SK-N-SH (cell line): ENCODE measurements around the gene HK1. TPM values are rescaled to one million over a fixed set of nuclear protein-coding genes. Genes with fewer than 3 reads are reported as not detected.
A peak's percentile ranks its signal among the peaks of the same experiment; 100 is the strongest.

Experiments
- CTCF ChIA-PET: fragments of 300-600, 350-600 bp; formaldehyde crosslinking; extraction: SDS; loops from one replicate; lab custom pipeline; 2021; lab: Yijun Ruan, JAX
- POLR2A ChIA-PET: fragments of 350-600 bp; sonication (Branson Sonifier 250); formaldehyde crosslinking; extraction: SDS; loops from one replicate; lab custom pipeline; 2020; ENCODE audit warnings: antibody characterized with exemption, inconsistent platforms; lab: Yijun Ruan, JAX
- DNase-seq: peaks from one replicate; pipeline ENCODE4 v3.0.0; 2012
- H2AFZ ChIP-seq: fragments of 200-600 bp; sonication (generic); 2 replicates; pipeline ENCODE4 v1.8.1; 2016; ENCODE audit warnings: antibody characterized with exemption, mild to moderate bottlenecking, low read depth
- H3F3A ChIP-seq: fragments of 200-600 bp; sonication (generic); replicated peaks from 2 replicates; pipeline ENCODE3; 2016; ENCODE audit warnings: antibody characterized with exemption, mild to moderate bottlenecking; ENCODE audit not compliant: insufficient read depth
- H3K27ac ChIP-seq, 2 experiments: fragments of 200-500 bp in 1 of 2; fragments of 200-600 bp in 1 of 2; sonication (Bioruptor generic) in 1 of 2; sonication (generic), shearing (Covaris generic) in 1 of 2; 2 replicates each; pipeline versions ENCODE4 v1.5.1 to v1.6.1; 2014 to 2016; ENCODE audit warnings: low read depth in 2 of 2, inconsistent platforms in 1 of 2, low read length in 1 of 2, mild to moderate bottlenecking in 1 of 2, mixed read lengths in 1 of 2
- H3K27me3 ChIP-seq: fragments of 200-600 bp; sonication (generic), shearing (Covaris generic); 2 replicates; pipeline ENCODE4 v1.6.1; 2016; ENCODE audit warnings: mixed run types; ENCODE audit not compliant: insufficient read depth
- H3K36me3 ChIP-seq, 2 experiments: fragments of 200-500 bp in 1 of 2; fragments of 200-600 bp in 1 of 2; sonication (Bioruptor generic) in 1 of 2; sonication (generic) in 1 of 2; replicated peaks in 1 of 2; 2 replicates each; pipeline versions ENCODE3 to v1.5.1; 2014 to 2016; ENCODE audit warnings: low read length in 1 of 2, mild to moderate bottlenecking in 1 of 2; ENCODE audit not compliant: insufficient read depth in 2 of 2, control insufficient read depth in 1 of 2
- H3K4me1 ChIP-seq, 2 experiments: fragments of 200-500 bp in 1 of 2; fragments of 200-600 bp in 1 of 2; sonication (Bioruptor generic) in 1 of 2; sonication (generic), shearing (Covaris generic) in 1 of 2; 2 replicates each; pipeline versions ENCODE4 v1.5.1 to v1.6.1; 2014 to 2016; ENCODE audit warnings: low read depth in 1 of 2, low read length in 1 of 2, mixed run types in 1 of 2; ENCODE audit not compliant: insufficient read depth in 2 of 2, control insufficient read depth in 1 of 2
- H3K4me2 ChIP-seq: fragments of 200-600 bp; sonication (generic), shearing (Covaris generic); 2 replicates; pipeline ENCODE4 v1.6.1; 2017; ENCODE audit warnings: mixed run types
- H3K4me3 ChIP-seq, 2 experiments: fragments of 200-500 bp in 1 of 2; fragments of 200-600 bp in 1 of 2; sonication (Bioruptor generic) in 1 of 2; sonication (generic), shearing (Covaris generic) in 1 of 2; 2 replicates each; pipeline versions ENCODE4 v1.5.1 to v1.8.1; 2014 to 2016; ENCODE audit warnings: low read depth in 2 of 2, inconsistent platforms in 1 of 2, low read length in 1 of 2, mild to moderate bottlenecking in 1 of 2, mixed read lengths in 1 of 2, moderate library complexity in 1 of 2
- H3K79me2 ChIP-seq: fragments of 200-600 bp; sonication (generic); 2 replicates; pipeline ENCODE4 v1.8.1; 2017; ENCODE audit warnings: mild to moderate bottlenecking; ENCODE audit not compliant: insufficient read depth
- H3K9ac ChIP-seq: fragments of 200-600 bp; sonication (generic); 2 replicates; pipeline ENCODE4 v1.6.1; 2017; ENCODE audit warnings: mixed run types
- H3K9me2 ChIP-seq: fragments of 200-600 bp; sonication (generic); 2 replicates; pipeline ENCODE4 v1.6.1; 2017; ENCODE audit warnings: mixed run types
- H3K9me3 ChIP-seq: fragments of 200-600 bp; sonication (generic); 2 replicates; pipeline ENCODE4 v1.6.1; 2017; ENCODE audit warnings: mixed run types, mild to moderate bottlenecking, moderate library complexity
- H4K20me1 ChIP-seq: fragments of 200-600 bp; sonication (generic); 2 replicates; pipeline ENCODE4 v1.6.1; 2017; ENCODE audit warnings: mild to moderate bottlenecking, mixed run types; ENCODE audit not compliant: insufficient read depth
- ELF1 ChIP-seq: IDR thresholded peaks from 2 replicates; pipeline ENCODE4 v1.4.0; 2012
- FOXM1 ChIP-seq: IDR thresholded peaks from 2 replicates; pipeline ENCODE4 v1.4.0; 2012; ENCODE audit warnings: low read depth, mild to moderate bottlenecking
- GATA2 ChIP-seq: sonication (generic); formaldehyde crosslinking; IDR thresholded peaks from 2 replicates; pipeline ENCODE4 v1.5.0; 2020; ENCODE audit warnings: mild to moderate bottlenecking, missing genetic modification reagents
- JUND ChIP-seq: IDR thresholded peaks from 2 replicates; pipeline ENCODE4 v1.4.0; 2012
- MEF2A ChIP-seq: IDR thresholded peaks from 2 replicates; pipeline ENCODE4 v1.4.0; 2012; ENCODE audit warnings: low read depth, borderline replicate concordance
- NFIC ChIP-seq: IDR thresholded peaks from 2 replicates; pipeline ENCODE4 v1.4.0; 2012; ENCODE audit warnings: borderline replicate concordance
- RCOR1 ChIP-seq: fragments of 150-350 bp; IDR thresholded peaks from 2 replicates; pipeline ENCODE4 v1.6.1; 2017; ENCODE audit warnings: antibody characterized with exemption, low read length
- SIN3A ChIP-seq: IDR thresholded peaks from 2 replicates; pipeline ENCODE4 v1.6.1; 2012; ENCODE audit warnings: low read depth, mild to moderate bottlenecking, low read length, moderate library complexity, borderline replicate concordance
- SMC3 ChIP-seq: IDR thresholded peaks from 2 replicates; pipeline ENCODE4 v1.6.1; 2012; ENCODE audit warnings: low read depth, low read length, improper control_type of control experiment
- TAF1 ChIP-seq: IDR thresholded peaks from 2 replicates; pipeline ENCODE4 v1.6.1; 2012; ENCODE audit warnings: low read depth, mild to moderate bottlenecking, low read length, moderate library complexity, borderline replicate concordance
- WGBS: methylation state at CpG from one replicate; pipeline ENCODE4 v1.1.6; 2017; ENCODE audit warnings: low lambda C conversion rate; 5-methylcytosine and 5-hydroxymethylcytosine counted together
- polyA plus RNA-seq, 3 experiments: library from polyadenylated mRNA; depleted of rRNA; stranded (reverse); fragments of >200 nt; gene quantifications; 2 replicates each; pipeline ENCODE4 v1.2.3, GENCODE V29; 2012
- TF ChIP-seq, protein P1 (sequence below): IDR thresholded peaks from 2 replicates; pipeline ENCODE4 v1.6.1; 2012; ENCODE audit warnings: mild to moderate bottlenecking, low read depth, low read length, moderate library complexity
- TF ChIP-seq, protein P2 (sequence below): fragments of 200-600 bp; sonication (generic); IDR thresholded peaks from 2 replicates; pipeline ENCODE4 v1.6.1; 2017; ENCODE audit warnings: antibody characterized with exemption, mild to moderate bottlenecking, moderate library complexity

The HK1 gene
- polyA plus RNA-seq, 1 of the 3 experiments (the other 2 are of a cell fraction), result 38.7 TPM

- TF ChIP-seq, protein P1, sequence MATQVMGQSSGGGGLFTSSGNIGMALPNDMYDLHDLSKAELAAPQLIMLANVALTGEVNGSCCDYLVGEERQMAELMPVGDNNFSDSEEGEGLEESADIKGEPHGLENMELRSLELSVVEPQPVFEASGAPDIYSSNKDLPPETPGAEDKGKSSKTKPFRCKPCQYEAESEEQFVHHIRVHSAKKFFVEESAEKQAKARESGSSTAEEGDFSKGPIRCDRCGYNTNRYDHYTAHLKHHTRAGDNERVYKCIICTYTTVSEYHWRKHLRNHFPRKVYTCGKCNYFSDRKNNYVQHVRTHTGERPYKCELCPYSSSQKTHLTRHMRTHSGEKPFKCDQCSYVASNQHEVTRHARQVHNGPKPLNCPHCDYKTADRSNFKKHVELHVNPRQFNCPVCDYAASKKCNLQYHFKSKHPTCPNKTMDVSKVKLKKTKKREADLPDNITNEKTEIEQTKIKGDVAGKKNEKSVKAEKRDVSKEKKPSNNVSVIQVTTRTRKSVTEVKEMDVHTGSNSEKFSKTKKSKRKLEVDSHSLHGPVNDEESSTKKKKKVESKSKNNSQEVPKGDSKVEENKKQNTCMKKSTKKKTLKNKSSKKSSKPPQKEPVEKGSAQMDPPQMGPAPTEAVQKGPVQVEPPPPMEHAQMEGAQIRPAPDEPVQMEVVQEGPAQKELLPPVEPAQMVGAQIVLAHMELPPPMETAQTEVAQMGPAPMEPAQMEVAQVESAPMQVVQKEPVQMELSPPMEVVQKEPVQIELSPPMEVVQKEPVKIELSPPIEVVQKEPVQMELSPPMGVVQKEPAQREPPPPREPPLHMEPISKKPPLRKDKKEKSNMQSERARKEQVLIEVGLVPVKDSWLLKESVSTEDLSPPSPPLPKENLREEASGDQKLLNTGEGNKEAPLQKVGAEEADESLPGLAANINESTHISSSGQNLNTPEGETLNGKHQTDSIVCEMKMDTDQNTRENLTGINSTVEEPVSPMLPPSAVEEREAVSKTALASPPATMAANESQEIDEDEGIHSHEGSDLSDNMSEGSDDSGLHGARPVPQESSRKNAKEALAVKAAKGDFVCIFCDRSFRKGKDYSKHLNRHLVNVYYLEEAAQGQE, result no peak
- TF ChIP-seq GATA2 (CRISPR knock-in tag), result no peak
- TF ChIP-seq MEF2A, result no peak
- TF ChIP-seq NFIC, result no peak
- no peak for TF ChIP-seq JUND
Observed at GRCh38 chr10:69406302-69406811, 128.1 kb downstream of the HK1 start (continued).

- Histone ChIP-seq H3K79me2 (no peaks in the 10 kb centered on the region), H3K27ac (no peak overlapping the region), H2AFZ (no peak overlapping the region), H3K27me3 (no peaks in the 10 kb centered on the region), H3K4me1 (peaks cover 0 to 18% of the 10 kb centered on the region in 2 experiments; a peak in 2 of 4 replicates), H3K9me2 (no peaks in the 10 kb centered on the region), H3K4me3 (no peak overlapping the region), H3K9ac (no peak overlapping the region), H4K20me1 (no peaks in the 10 kb centered on the region), H3F3A (peaks cover 10% of the 10 kb centered on the region), H3K36me3 (peaks cover 0 to 10% of the 10 kb centered on the region in 2 experiments), H3K9me3 (no peaks in the 10 kb centered on the region), H3K4me2 (no peak overlapping the region)
- DNase-seq, result no peak
- 84% methylated on average over 4 of the region's 6 CpGs for WGBS
- POLR2A ChIA-PET, result interaction anchor here (0.8 kb wide), 1 partner anchor 104 kb away, joined by 3 read pairs; no protein-coding TSS in a partner anchor
- no peak for TF ChIP-seq MEF2A
- CTCF ChIA-PET, result interaction anchor here (0.6 to 6.7 kb wide), 28 partner anchors 8 to 393 kb away, joined by 3 to 55 read pairs (median 7); partner anchors contain the start of genes TACR2 and TSPAN15
Observed at GRCh38 chr10:69406816-69407580, 128.7 kb downstream of the HK1 start.

- Histone ChIP-seq H4K20me1 (no peaks in the 10 kb centered on the region), H3F3A (peaks cover 10% of the 10 kb centered on the region), H3K79me2 (no peaks in the 10 kb centered on the region), H3K36me3 (peaks cover 0 to 7% of the 10 kb centered on the region in 2 experiments), H3K9ac (no peak overlapping the region), H3K4me2 (peak overlapping the region; percentile 72; the same call in 1 of the 2 replicates), H2AFZ (peak overlapping the region; percentile 78; the same call in 1 of the 2 replicates), H3K9me2 (no peaks in the 10 kb centered on the region), H3K9me3 (no peaks in the 10 kb centered on the region), H3K4me3 (no peak overlapping the region), H3K4me1 (peaks cover 0 to 18% of the 10 kb centered on the region in 2 experiments; a peak in 2 of 4 replicates), H3K27me3 (no peaks in the 10 kb centered on the region), H3K27ac (no peak overlapping the region)
- ChIA-PET POLR2A (interaction anchor here (0.6 to 1.0 kb wide), 2 partner anchors 100 to 210 kb away, joined by 3 to 4 read pairs; no protein-coding TSS in a partner anchor), CTCF (interaction anchor here (0.6 to 6.7 kb wide), 53 partner anchors 9 to 455 kb away, joined by 3 to 55 read pairs (median 4); partner anchors contain the start of genes HKDC1, TACR2 and TSPAN15)
- peak; percentile 74 for DNase-seq
- WGBS, result 65% methylated on average over 14 of the region's 14 CpGs
- TF ChIP-seq, protein P2, sequence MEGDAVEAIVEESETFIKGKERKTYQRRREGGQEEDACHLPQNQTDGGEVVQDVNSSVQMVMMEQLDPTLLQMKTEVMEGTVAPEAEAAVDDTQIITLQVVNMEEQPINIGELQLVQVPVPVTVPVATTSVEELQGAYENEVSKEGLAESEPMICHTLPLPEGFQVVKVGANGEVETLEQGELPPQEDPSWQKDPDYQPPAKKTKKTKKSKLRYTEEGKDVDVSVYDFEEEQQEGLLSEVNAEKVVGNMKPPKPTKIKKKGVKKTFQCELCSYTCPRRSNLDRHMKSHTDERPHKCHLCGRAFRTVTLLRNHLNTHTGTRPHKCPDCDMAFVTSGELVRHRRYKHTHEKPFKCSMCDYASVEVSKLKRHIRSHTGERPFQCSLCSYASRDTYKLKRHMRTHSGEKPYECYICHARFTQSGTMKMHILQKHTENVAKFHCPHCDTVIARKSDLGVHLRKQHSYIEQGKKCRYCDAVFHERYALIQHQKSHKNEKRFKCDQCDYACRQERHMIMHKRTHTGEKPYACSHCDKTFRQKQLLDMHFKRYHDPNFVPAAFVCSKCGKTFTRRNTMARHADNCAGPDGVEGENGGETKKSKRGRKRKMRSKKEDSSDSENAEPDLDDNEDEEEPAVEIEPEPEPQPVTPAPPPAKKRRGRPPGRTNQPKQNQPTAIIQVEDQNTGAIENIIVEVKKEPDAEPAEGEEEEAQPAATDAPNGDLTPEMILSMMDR, result peak; percentile 51
- TF ChIP-seq RCOR1, result no peak
- no peak for TF ChIP-seq TAF1
- no peak for TF ChIP-seq ELF1
- TF ChIP-seq SIN3A, result no peak
- TF ChIP-seq NFIC, result no peak
- TF ChIP-seq SMC3, result peak; percentile 38; the same call in 1 of the 2 replicates
- TF ChIP-seq FOXM1, result no peak
- TF ChIP-seq, protein P1, result no peak
Observed at GRCh38 chr10:69407621-69408301, 129.5 kb downstream of the HK1 start.
